ENCODE data around the gene SERPINB5. TPM values are rescaled to one million over a fixed set of nuclear protein-coding genes. Genes with fewer than 3 reads are reported as not detected.
A peak's percentile ranks its signal among the peaks of the same experiment; 100 is the strongest.
"Not testable (repeated sequence)": the region's sequence is repeated elsewhere in the genome, so short reads cannot be mapped to it uniquely, and the experiment has no call there.

The SERPINB5 gene
- total RNA-seq, 2 donors from 2014 or later, result 4.8 to 6.1 TPM

GRCh38 chr18:63451799-63452660, 24.7 kb upstream of the SERPINB5 start:
- Histone ChIP-seq H3K36me3 (no peaks in the 10 kb centered on the region), H3K27me3 (no peaks in the 10 kb centered on the region), H3K9me3 (no peaks in the 10 kb centered on the region), H3K4me3 (no peak overlapping the region), H3K9ac (ENCODE audit: low read depth in 2 of 2, low read length in 2 of 2) (no peak overlapping the region), H3K4me1 (peaks cover 21% of the 10 kb centered on the region), H3K27ac (peak overlapping the region; percentile 71)
- intact Hi-C loops (cut with DNase I), result loop anchor here (10.0 kb wide), 1 partner anchor 53 kb away; no protein-coding TSS in a partner anchor
- peak; percentile 79 for DNase-seq
- TF ChIP-seq CTCF (IDR thresholded peaks at IDR 0.05), result no peak

- not testable (repeated sequence) for H3K9me3 ChIP-seq; H3K4me3 ChIP-seq; H3K27me3 ChIP-seq; DNase-seq; H3K36me3 ChIP-seq; H3K9ac ChIP-seq (ENCODE audit: low read depth in 2 of 2, low read length in 2 of 2)
- Histone ChIP-seq H3K27ac (peak overlapping the region; percentile 71), H3K4me1 (peaks cover 21% of the 10 kb centered on the region)
- intact Hi-C loops (cut with DNase I), result loop anchor here (10.0 kb wide), 1 partner anchor 52 kb away; no protein-coding TSS in a partner anchor
Observed at GRCh38 chr18:63452751-63453150, 24.0 kb upstream of the SERPINB5 start.

DNA sequence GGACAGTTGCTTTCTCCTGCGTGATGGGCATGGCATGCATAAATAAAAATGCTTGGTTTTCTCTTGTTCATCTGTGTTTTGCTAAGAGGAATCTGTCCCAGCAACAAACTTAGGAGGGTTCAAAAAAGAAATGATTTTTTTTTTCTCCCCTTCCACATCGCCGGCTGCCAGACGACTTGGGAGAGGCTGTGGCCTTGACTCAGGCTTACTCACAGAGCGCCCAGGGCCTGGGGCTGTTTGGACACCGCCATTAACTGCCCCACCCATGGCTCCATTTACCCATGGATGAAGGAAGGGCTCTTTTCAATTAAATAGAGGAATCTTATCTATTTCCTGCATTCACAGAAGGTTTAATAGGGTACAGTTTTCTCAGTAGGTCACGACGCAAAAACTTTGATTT, 22.3 kb upstream of the SERPINB5 start:
- intact Hi-C loops (cut with DNase I), result loop anchor here (10.0 kb wide), 1 partner anchor 50 kb away; no protein-coding TSS in a partner anchor
- Histone ChIP-seq H3K27me3 (no peaks in the 10 kb centered on the region), H3K36me3 (no peaks in the 10 kb centered on the region), H3K27ac (no peak overlapping the region), H3K9ac (ENCODE audit: low read depth in 2 of 2, low read length in 2 of 2) (no peak overlapping the region), H3K4me1 (peaks cover 21% of the 10 kb centered on the region), H3K4me3 (no peak overlapping the region), H3K9me3 (no peaks in the 10 kb centered on the region)
- TF ChIP-seq CTCF (IDR thresholded peaks at IDR 0.05), result no peak
- DNase-seq, result peak; percentile 74

DNA sequence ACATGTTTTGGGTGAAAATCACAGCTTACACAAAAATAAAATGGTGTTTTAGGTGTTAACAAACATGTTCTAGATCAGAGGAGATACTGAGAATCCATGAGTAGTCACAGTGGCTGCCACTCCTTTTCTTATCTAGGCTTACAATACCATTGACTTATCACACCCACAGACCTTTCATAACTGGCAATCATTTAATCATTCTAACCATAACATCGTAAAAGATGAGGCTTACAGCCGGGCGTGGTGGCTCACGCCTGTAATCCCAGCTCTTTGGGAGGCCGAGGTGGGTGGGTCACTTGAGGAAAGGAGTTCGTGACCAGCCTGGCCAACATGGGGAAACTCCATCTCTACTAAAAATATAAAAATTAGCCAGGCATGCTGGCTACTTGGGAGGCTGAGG, 18.8 kb upstream of the SERPINB5 start:
- H3K4me3 ChIP-seq, result no peak overlapping the region
- peak; percentile 78 for DNase-seq
- no peak overlapping the region for H3K27ac ChIP-seq
- H3K27me3 ChIP-seq, result no peaks in the 10 kb centered on the region
- no peaks in the 10 kb centered on the region for H3K9me3 ChIP-seq
- peaks cover 8% of the 10 kb centered on the region for H3K4me1 ChIP-seq
- no peak for TF ChIP-seq CTCF (IDR thresholded peaks at IDR 0.05)
- H3K36me3 ChIP-seq, result no peaks in the 10 kb centered on the region
- intact Hi-C loops (cut with DNase I), result loop anchor here (10.0 kb wide), 1 partner anchor 47 kb away; no protein-coding TSS in a partner anchor
- H3K9ac ChIP-seq (ENCODE audit: low read depth in 2 of 2, low read length in 2 of 2), result no peak overlapping the region

DNA sequence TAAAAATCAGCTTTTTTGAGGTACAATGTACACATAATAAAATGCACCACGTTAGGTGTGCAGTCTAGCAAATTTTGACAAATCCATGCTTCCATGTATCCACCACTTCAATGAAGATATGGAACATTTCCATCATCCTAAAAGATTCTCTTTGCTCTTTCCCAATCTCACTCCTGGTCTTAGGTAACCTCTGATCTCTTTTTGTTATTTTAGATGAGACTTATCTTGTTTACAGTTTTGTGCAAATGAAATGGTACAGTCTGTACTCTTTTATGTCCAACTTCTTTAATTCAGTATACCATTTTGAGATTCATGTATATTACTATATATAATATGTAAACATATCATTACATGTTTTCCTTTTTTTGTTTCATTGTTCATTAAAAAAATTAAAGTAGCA, 16.3 kb upstream of the SERPINB5 start:
- no peaks in the 10 kb centered on the region for H3K4me1 ChIP-seq
- H3K9ac ChIP-seq (ENCODE audit: low read depth in 2 of 2, low read length in 2 of 2), result no peak overlapping the region
- TF ChIP-seq CTCF (IDR thresholded peaks at IDR 0.05), result no peak

DNA sequence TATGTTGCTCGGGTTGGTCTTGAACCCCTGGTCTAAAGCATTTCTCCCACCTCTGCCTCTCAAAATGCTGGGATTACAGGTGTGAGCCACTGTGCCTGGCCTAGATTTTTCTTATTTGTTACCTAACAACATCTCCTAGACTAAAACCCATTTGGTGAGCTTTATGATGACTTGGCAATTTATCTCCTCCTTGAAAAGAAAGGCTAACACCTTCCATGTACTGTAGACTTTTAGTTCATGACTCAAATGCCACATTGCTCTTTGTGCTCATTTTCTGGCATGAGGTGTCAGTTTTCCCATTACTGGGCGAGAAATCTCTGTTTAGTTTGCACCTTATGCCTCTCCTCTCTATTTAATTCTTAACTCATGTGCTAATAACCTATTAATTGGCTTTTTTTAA, 12.3 kb upstream of the SERPINB5 start:
- Histone ChIP-seq H3K9me3 (no peaks in the 10 kb centered on the region), H3K4me3 (no peak overlapping the region), H3K27ac (no peak overlapping the region), H3K4me1 (no peaks in the 10 kb centered on the region), H3K27me3 (no peaks in the 10 kb centered on the region), H3K9ac (ENCODE audit: low read depth in 2 of 2, low read length in 2 of 2) (no peak overlapping the region), H3K36me3 (no peaks in the 10 kb centered on the region)
- no peak for TF ChIP-seq CTCF (IDR thresholded peaks at IDR 0.05)
- no peak for DNase-seq
- intact Hi-C loops (cut with DNase I), result no loop called here

More for the DNA sequence above, 16.3 kb upstream of the SERPINB5 start:
- intact Hi-C loops (cut with DNase I), result no loop called here
- H3K27me3 ChIP-seq, result no peaks in the 10 kb centered on the region
- H3K36me3 ChIP-seq, result no peaks in the 10 kb centered on the region
- DNase-seq, result no peak
- H3K4me3 ChIP-seq, result no peak overlapping the region
- H3K27ac ChIP-seq, result no peak overlapping the region
- no peaks in the 10 kb centered on the region for H3K9me3 ChIP-seq
